T1000 (cell line): ENCODE data around the gene HOXA10.

Experiments
- DNase-seq: peaks from one replicate; lab custom pipeline; 2025; ENCODE audit warnings: mixed read lengths; lab: John Stamatoyannopoulos, UW

Gene HOXA10

DNA sequence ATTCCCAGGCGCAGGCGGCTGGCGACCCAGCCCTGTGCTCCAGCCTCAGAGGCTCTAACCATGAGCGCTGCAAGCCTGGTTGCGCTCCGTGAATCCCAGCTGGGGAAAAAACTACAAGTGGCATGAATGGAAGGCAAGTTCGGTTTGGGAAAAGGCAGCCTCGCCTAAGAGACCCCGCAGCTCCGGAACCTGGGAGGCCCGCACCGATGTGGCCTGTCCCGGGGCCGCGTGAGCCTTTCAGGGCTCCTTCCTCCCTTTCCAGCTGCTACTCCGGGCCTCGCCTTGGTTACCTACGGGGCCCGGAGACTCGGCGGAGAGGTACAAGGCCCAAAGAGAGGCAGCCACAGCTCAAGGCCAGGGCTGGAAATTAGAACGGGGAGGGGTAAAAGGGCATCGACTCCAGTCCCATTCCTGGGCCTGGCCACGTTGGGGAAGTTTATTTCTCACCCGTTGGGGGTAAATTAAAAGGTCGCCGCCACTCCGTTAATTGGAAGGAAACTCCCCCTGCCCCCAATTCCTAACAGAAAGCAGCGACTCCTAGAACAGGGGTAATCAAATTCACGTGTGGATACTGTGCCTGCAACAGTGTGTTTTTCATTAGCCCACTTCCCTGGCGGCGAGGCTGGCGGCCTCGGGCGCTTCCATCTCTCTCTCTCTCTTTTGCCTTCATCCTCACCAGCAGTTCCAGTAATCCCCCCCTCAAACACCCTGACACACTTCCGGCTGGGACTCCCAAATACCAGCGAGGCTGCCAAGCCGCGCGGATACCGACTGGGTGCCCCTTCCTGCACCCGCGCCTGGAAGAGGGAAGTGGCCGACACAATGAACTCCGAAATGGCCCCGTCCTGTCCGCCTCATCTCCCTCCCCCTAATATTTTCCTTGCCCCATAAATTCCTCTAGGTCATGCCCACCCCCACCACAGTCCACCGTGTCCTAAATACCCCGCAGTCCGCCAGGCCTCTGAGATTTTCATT lies 7.3 kb downstream of the HOXA10 start:
- DNase-seq, result no peak

DNA sequence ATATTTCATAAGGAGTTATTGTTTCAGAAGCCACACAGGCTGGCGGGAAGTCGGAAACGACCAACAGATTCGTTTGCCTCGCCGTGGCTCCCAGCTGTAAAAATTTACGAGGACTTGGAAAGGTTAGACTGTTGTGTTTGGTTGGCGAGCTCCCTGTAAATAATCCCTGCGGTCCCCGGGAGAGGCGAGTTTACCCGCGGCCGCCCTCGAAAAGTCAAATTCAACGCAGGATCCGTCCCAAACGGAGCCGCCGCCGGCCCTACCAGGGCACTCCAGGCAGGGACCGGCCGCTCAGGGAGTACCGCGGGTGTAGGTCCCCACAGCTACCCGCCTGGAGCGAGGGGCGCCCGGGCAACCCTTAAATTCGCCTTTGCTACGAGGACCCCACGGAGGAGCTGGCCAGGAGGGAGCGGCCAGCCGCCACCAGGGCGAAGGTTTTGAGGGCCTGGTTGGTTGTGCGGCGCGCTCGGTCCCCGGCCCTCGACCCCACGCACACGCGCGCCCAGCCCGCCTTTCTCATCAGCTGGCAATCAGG lies 8.1 kb downstream of the HOXA10 start:
- DNase-seq, result no peak

GRCh38 chr7:27165089-27165995 lies 8.8 kb downstream of the HOXA10 start, which contains the start of gene HOXA9:
Gene HOXA9, minus strand, starts transcription at chr7:27165537. Its CDS starts 80 bp downstream, at chr7:27165457.
- DNase-seq, result peak; percentile 62

- DNase-seq, result no peak
Measured at GRCh38 chr7:27164367-27165088, 9.6 kb downstream of the HOXA10 start.

DNA sequence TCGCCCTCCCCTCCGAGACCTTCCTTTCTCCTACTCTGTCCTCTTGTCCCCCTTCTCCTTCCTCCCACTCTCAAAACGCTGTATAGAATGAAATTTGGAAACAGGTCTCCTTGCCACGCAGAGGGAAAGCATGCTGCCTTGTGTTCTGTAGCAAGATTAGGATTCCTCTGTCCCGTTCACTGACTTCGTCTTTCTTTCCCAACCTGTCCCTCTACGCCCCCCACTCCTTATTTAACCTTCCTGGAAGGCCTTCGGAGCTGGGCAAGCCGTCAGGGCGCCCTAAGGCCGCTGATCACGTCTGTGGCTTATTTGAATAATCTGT lies 10.1 kb downstream of the HOXA10 start:
- DNase-seq, result no peak

DNA sequence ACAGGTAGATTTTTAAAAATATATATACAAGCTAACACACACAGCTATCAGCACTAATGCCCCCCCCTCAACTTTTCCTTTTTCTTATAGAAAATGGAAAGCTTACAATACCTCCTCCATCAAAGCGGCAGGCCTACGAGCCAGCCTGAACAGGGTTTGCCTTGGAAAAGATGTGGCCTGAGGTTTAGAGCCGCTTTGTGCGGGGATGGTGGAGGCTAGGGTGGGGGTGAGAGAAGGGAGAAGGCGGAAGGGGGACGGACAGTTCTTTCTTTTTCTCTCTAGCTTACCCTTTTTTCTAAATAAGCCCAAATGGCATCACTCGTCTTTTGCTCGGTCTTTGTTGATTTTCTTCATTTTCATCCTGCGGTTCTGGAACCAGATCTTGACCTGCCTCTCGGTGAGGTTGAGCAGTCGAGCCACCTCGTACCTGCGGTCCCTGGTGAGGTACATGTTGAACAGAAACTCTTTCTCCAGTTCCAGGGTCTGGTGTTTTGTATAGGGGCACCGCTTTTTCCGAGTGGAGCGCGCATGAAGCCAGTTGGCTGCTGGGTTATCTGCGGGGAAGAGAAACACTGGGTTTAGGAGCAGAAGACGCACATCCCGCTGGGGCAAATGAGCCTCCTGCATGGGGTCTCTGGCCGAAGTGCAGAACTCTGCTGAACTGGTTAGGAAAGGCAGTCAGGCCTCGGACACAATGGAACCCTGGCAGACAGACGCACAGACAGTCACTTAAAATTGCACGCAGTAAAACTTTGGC lies 10.7 kb downstream of the HOXA10 start:
- no peak for DNase-seq

DNA sequence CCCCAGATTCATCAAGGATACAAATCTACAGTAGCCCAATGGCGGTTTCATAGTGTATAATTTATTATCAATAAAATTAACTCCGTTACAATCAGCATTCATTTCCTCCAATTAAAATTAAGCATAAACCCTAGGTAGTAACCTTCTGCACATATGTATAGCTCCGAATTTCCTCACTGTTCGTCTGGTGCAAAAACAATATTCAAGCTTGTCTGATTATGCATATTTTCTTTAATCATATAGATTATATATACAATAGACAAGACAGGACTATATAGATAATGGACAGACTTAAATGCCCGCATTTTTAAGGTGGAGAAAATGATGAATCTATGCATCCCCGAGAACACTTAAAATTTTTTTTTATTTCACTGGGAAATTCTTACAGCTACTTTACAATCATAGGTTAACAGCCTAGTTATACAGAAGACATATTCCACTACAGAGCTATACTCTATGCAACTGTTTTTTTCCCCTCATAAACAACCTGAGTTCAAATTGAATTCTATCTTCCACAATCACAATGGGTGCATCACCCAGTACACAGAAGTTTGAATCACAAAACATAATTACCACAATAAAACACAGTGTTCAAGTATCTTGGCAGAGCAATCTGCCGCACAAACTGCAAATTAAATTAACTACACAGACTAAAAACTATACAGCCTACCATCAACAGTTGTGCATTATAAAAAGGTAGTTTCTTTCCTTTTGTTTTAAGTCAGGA lies 11.4 kb downstream of the HOXA10 start:
- DNase-seq, result no peak

DNA sequence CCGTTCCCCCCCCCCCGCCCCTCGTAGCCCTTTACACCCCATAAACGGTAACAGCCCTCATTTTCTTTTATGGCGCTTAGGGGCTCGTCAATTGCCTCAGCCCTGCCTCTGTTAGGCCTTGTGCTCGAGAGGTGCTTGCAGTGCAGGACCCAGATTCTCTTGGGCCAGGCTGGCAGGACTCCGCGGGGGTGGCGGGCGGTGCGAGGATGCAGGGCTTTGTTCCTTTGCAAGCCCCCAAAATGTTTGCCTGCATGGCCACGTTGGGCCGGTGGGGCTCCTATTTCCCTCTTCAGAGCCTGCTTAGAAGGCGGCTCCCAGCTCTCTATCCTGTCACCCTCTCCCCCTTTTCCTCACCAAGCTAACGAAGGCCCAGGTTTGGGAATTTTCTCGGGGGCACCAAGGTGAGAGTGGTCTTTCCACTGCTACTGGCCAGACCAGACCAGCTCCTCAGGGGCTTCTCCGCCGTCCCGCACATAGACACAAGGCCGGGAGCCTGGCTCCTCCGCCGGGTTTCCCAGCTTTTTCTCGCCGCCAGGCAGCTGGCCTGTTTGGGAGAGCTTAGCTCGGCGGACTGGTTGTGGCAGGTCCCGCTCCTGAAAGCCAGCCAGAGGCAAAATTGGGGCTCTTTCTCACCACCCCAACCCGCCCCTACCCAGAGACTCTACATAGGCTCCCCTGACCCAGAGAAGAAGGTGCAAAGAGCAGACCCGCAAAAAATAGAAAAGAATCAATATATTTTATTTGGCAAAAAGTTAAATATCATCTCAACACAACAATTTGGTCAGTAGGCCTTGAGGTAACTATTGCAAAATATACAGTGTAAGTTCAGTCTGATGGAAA lies 12.2 kb downstream of the HOXA10 start:
- DNase-seq, result no peak

GRCh38 chr7:27161214-27161720 lies 12.9 kb downstream of the HOXA10 start:
- no peak for DNase-seq

DNA sequence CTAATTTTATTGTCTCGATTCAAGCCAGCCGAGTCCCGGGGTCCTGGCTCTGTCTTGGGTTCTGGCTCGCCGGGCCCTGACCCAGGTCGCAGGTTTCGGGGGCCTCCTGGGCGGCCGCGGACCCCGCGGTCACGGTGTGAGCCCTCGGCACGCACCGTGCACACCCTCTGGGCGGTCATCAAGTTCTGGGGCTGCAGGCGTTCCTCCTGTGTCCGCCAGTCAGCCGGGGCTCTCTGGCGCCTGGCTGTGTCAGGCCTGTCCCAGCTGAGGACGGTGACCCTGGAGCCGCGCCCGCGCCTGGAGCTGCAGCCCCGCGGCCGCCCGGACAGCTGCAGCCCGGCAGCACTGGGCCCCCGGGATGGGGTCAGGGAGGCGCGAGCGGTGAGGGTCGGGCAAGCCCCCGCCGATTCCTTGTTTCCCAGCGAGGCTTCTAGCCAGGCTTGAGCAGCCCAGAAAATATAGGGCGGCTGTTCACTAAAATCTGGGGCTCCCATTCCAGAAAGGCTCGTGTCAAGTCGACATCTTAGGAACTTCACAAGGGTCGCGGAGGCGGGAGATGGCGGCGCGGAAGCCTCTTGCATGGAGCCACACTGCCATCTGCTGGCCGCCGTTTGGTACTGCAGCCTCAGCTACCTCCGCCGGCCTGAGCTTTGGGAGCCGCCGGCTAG lies 13.4 kb downstream of the HOXA10 start:
- DNase-seq, result peak; percentile 57

DNA sequence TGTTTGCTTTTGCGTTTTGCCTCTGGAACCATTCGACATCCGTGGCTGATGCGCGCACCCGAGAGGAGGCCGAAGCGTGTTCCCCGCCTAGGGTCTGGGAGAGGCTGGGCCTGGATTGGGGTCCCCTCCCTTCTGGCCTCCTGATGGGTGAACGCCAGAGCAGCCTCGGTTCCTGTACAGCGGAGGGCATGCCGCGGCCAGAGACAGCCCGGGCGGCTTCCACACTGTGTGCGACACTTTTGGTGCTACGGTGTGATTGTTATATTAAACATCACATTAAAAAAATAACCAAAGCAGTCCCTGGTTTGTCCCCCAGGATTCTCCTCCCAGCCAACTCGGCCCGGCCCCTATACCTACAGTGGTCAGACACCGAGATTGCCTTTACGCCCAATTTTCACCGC lies 14.0 kb downstream of the HOXA10 start:
- no peak for DNase-seq

- no peak for DNase-seq
Measured at GRCh38 chr7:27159266-27160144, 14.6 kb downstream of the HOXA10 start.

- DNase-seq, result no peak
Measured at GRCh38 chr7:27158436-27159265, 15.5 kb downstream of the HOXA10 start.

- DNase-seq, result no peak
Measured at GRCh38 chr7:27157702-27158431, 16.3 kb downstream of the HOXA10 start.

DNA sequence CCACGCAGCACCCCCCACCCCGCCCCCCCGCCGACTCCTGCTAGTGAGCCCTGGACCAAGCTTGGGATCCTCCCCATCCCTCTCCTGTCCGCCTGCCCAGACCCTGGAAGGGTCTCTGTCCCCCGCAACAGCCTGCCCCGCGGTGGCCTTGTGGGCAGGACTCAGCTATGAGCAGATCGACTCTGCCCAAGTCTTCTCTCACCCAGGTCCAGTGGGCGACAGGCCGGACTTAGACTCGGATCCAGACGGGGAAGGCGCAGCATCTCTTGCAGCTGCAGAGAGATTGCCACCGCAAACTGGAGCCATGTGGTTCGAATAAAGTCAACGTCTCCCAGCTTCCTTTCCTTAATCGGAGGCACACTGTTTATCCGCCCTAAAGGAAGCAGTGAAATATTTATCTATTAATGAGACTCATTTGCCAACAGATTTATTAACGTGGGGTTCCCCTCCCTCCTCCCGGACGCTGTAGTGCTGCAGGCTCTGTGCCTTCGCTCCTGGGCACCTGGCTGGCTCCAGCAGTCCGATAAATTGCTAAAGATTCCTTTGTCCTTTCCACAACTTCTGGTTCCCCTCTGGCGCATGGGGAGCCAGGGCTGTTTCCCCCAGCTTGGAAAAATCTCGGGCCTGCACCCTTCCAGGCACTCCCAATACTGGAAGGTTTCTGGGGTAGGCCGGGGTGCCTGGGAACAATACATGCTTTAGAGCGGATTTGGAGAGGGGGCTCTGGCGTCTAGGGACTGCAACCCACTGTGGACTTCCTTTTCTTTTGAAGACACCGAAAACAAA lies 17.0 kb downstream of the HOXA10 start:
- DNase-seq, result no peak
